Ishikawa (cell line): ENCODE results near the gene CACNB2.

Experiments
- CEBPB ChIP-seq: IDR thresholded peaks from 2 replicates; pipeline ENCODE4 v1.6.1; 2012
- CREB1 ChIP-seq: IDR thresholded peaks from 2 replicates; pipeline ENCODE4 v1.6.1; 2012; ENCODE audit warnings: low read depth
- EGR1 ChIP-seq: IDR thresholded peaks from 2 replicates; pipeline ENCODE4 v1.6.1; 2012
- EP300 ChIP-seq: IDR thresholded peaks from 2 replicates; pipeline ENCODE4 v1.6.1; 2012; ENCODE audit warnings: borderline replicate concordance
- FOXM1 ChIP-seq: IDR thresholded peaks from 2 replicates; pipeline ENCODE4 v1.6.1; 2012; ENCODE audit warnings: low read depth, borderline replicate concordance
- MAX ChIP-seq: IDR thresholded peaks from 2 replicates; pipeline ENCODE4 v1.6.1; 2012
- NFIC ChIP-seq: IDR thresholded peaks from 2 replicates; pipeline ENCODE4 v1.6.1; 2012
- RAD21 ChIP-seq: IDR thresholded peaks from 2 replicates; pipeline ENCODE4 v1.6.1; 2012; ENCODE audit warnings: low read depth
- REST ChIP-seq: IDR thresholded peaks from 2 replicates; pipeline ENCODE4 v1.6.1; 2012; ENCODE audit warnings: low read depth, mild to moderate bottlenecking
- TAF1 ChIP-seq: IDR thresholded peaks from 2 replicates; pipeline ENCODE4 v1.6.1; 2012; ENCODE audit warnings: low read depth, mild to moderate bottlenecking
- TCF12 ChIP-seq: IDR thresholded peaks from 2 replicates; pipeline ENCODE4 v1.6.1; 2012; ENCODE audit warnings: low read depth
- YY1 ChIP-seq: IDR thresholded peaks from 2 replicates; pipeline ENCODE4 v1.6.1; 2012; ENCODE audit warnings: low read depth
- ZBTB7A ChIP-seq: IDR thresholded peaks from 2 replicates; pipeline ENCODE4 v1.6.1; 2012; ENCODE audit warnings: low read depth

- TF ChIP-seq YY1 (no peak), NFIC (no peak), CREB1 (no peak), EP300 (no peak), FOXM1 (no peak), EGR1 (no peak), RAD21 (no peak), REST (no peak), MAX (no peak), TCF12 (no peak), ZBTB7A (no peak), TAF1 (no peak), CEBPB (no peak)
These were observed 90.6 kb downstream of the CACNB2 start for GRCh38 chr10:18230794-18231193.
